PFSK-1 (cell line): ENCODE data around the gene CAMK4.

Experiments used
- POLR2AphosphoS5 ChIP-seq: IDR thresholded peaks from 2 replicates; pipeline ENCODE4 v1.6.1; 2012; ENCODE audit warnings: low read depth, mild to moderate bottlenecking, control low read depth, low read length, moderate library complexity
- SIN3A ChIP-seq: IDR thresholded peaks from 2 replicates; pipeline ENCODE4 v1.6.1; 2012; ENCODE audit warnings: mild to moderate bottlenecking, low read length, moderate library complexity, borderline replicate concordance; ENCODE audit not compliant: insufficient read depth
- TAF1 ChIP-seq: IDR thresholded peaks from 2 replicates; pipeline ENCODE4 v1.6.1; 2012; ENCODE audit warnings: low read length, control low read depth, borderline replicate concordance; ENCODE audit not compliant: insufficient read depth
- TF ChIP-seq, protein P1 (sequence below), 2 experiments: IDR thresholded peaks; 2 replicates each; pipeline versions ENCODE4 v1.6.1 to v1.8.0; 2011 to 2012; ENCODE audit warnings: low read depth in 2 of 2, low read length in 2 of 2, control low read depth in 1 of 2, inconsistent platforms in 1 of 2, mild to moderate bottlenecking in 1 of 2, moderate library complexity in 1 of 2; ENCODE audit not compliant: insufficient read depth in 1 of 2

DNA sequence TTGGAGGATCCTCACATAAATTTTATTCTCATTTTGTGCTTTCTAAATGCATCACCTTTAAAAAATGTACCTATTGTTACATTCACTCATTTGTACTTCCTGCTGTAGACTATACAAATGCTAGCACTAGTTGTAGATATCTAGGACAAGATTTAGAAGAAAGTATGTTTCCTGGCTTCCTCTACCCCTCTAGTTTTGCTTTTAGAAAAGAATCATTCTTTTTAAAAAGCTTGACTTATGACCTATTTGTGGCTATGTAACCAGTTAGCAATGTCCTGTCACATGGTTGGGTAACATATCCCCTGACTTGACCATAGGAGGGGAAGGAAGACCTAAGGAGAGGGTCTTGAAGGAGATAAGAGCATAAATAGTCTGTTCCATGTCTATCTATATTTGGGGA lies 13.3 kb downstream of the CAMK4 start:
- TF ChIP-seq POLR2AphosphoS5: no peak
- TF ChIP-seq SIN3A: no peak
- TF ChIP-seq, protein P1, sequence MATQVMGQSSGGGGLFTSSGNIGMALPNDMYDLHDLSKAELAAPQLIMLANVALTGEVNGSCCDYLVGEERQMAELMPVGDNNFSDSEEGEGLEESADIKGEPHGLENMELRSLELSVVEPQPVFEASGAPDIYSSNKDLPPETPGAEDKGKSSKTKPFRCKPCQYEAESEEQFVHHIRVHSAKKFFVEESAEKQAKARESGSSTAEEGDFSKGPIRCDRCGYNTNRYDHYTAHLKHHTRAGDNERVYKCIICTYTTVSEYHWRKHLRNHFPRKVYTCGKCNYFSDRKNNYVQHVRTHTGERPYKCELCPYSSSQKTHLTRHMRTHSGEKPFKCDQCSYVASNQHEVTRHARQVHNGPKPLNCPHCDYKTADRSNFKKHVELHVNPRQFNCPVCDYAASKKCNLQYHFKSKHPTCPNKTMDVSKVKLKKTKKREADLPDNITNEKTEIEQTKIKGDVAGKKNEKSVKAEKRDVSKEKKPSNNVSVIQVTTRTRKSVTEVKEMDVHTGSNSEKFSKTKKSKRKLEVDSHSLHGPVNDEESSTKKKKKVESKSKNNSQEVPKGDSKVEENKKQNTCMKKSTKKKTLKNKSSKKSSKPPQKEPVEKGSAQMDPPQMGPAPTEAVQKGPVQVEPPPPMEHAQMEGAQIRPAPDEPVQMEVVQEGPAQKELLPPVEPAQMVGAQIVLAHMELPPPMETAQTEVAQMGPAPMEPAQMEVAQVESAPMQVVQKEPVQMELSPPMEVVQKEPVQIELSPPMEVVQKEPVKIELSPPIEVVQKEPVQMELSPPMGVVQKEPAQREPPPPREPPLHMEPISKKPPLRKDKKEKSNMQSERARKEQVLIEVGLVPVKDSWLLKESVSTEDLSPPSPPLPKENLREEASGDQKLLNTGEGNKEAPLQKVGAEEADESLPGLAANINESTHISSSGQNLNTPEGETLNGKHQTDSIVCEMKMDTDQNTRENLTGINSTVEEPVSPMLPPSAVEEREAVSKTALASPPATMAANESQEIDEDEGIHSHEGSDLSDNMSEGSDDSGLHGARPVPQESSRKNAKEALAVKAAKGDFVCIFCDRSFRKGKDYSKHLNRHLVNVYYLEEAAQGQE (IDR thresholded peaks at IDR 0.05; ENCODE audit: insufficient read depth in 1 of 2, low read depth in 2 of 2, low read length in 2 of 2): no peak
- no peak for TF ChIP-seq TAF1
